GM12801 (cell line): ENCODE measurements around the gene FRAT1.

Source experiments
- TF ChIP-seq, protein P1 (sequence below): IDR thresholded peaks from one replicate; pipeline ENCODE4 v1.5.1; 2011; ENCODE audit warnings: control low read depth; ENCODE audit not compliant: insufficient read length; ENCODE audit errors: extremely low read depth

The FRAT1 gene

DNA sequence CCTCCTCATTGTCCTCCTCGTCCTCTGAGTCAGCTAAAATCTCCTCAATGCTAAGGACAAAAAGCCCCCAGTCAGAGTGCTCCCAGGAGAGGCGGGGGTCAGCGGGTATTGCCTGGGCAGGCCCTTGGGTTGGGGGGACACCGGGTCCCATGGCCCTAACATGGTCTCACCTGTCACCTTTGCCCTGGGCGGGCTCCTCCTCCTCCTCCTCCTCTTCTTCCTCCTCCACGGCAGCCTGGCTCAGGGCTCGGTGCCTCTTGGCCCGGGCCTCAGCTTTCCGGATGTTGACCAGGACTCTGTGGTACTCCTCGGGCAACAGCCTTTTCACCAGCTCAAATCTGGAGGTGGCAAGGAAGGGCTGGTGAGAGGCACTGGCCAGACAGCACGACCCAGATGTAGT, 47.5 kb downstream of the FRAT1 start:
- TF ChIP-seq, protein P1, sequence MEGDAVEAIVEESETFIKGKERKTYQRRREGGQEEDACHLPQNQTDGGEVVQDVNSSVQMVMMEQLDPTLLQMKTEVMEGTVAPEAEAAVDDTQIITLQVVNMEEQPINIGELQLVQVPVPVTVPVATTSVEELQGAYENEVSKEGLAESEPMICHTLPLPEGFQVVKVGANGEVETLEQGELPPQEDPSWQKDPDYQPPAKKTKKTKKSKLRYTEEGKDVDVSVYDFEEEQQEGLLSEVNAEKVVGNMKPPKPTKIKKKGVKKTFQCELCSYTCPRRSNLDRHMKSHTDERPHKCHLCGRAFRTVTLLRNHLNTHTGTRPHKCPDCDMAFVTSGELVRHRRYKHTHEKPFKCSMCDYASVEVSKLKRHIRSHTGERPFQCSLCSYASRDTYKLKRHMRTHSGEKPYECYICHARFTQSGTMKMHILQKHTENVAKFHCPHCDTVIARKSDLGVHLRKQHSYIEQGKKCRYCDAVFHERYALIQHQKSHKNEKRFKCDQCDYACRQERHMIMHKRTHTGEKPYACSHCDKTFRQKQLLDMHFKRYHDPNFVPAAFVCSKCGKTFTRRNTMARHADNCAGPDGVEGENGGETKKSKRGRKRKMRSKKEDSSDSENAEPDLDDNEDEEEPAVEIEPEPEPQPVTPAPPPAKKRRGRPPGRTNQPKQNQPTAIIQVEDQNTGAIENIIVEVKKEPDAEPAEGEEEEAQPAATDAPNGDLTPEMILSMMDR, result no peak

DNA sequence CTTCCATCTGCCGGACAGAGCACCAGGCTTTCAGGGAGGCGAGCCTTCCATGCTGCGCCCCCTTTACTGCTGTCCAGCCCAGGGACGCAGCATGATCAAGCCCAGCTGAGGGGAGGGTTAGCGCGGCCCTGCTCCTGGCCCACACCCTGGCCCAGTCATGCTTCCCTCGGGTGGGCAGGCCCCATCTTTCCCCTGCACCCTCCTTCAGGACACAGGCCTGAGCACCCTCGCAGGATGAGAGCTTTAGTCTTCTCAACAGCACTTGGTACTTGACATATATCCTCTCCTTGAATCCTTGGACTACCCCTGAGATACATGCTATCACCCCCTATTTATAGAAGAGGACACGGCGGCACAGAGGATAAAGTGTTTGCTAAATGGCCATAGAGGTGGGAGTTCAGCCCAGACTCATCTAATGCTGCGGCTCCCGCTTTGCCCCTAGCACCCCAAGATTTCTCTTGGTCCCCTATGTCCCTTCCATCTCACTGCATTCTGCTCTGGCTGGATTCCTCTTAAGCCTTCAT, 48.1 kb downstream of the FRAT1 start:
- TF ChIP-seq, protein P1, result no peak
